ENCODE measurements around the gene HENMT1.
"Not testable (repeated sequence)": the region's sequence is repeated elsewhere in the genome, so short reads cannot be mapped to it uniquely, and the experiment has no call there.

The HENMT1 gene

GRCh38 chr1:108646265-108646647 is 14.6 kb downstream of the HENMT1 start:
- TF ChIP-seq CTCF (conservative IDR thresholded peaks at IDR 0.05) (no peak), ZFX (IDR thresholded peaks at IDR 0.05) (no peak)
- H3K27ac ChIP-seq, result no peak overlapping the region

- H3K27ac ChIP-seq, result no peak overlapping the region
- no peak for TF ChIP-seq CTCF (conservative IDR thresholded peaks at IDR 0.05)
- TF ChIP-seq ZFX (IDR thresholded peaks at IDR 0.05), result no peak
Observed at GRCh38 chr1:108645564-108646184, 15.2 kb downstream of the HENMT1 start.

GRCh38 chr1:108644984-108645383 is 15.9 kb downstream of the HENMT1 start:
- TF ChIP-seq ZFX (IDR thresholded peaks at IDR 0.05), result no peak
- H3K27ac ChIP-seq, result no peak overlapping the region

GRCh38 chr1:108643492-108644335 is 17.2 kb downstream of the HENMT1 start:
- no peak overlapping the region for H3K27ac ChIP-seq
- TF ChIP-seq CTCF (conservative IDR thresholded peaks at IDR 0.05) (peak; percentile 77), ZFX (IDR thresholded peaks at IDR 0.05) (no peak)

GRCh38 chr1:108640863-108641262 is 20.0 kb downstream of the HENMT1 start:
- H3K27ac ChIP-seq, result not testable (repeated sequence)

- TF ChIP-seq ZFX (IDR thresholded peaks at IDR 0.05) (no peak), CTCF (conservative IDR thresholded peaks at IDR 0.05) (no peak)
- H3K27ac ChIP-seq, result no peak overlapping the region
Observed at GRCh38 chr1:108639899-108640560, 20.9 kb downstream of the HENMT1 start.

GRCh38 chr1:108636876-108637275 is 24.0 kb downstream of the HENMT1 start:
- TF ChIP-seq ZFX (IDR thresholded peaks at IDR 0.05) (no peak), CTCF (conservative IDR thresholded peaks at IDR 0.05) (no peak)
- no peak overlapping the region for H3K27ac ChIP-seq

- no peak overlapping the region for H3K27ac ChIP-seq
- TF ChIP-seq CTCF (conservative IDR thresholded peaks at IDR 0.05) (no peak), ZFX (IDR thresholded peaks at IDR 0.05) (no peak)
Observed at GRCh38 chr1:108634521-108634920, 26.4 kb downstream of the HENMT1 start.
